ENCODE measurements around the gene LBP. TPM values are rescaled to one million over a fixed set of nuclear protein-coding genes. Genes with fewer than 3 reads are reported as not detected.
"Not testable (repeated sequence)": the region's sequence is repeated elsewhere in the genome, so short reads cannot be mapped to it uniquely, and the experiment has no call there.

LBP gene
- total RNA-seq, 1 donor: not detected

- H3K4me3 ChIP-seq (ENCODE audit: low read depth, low read length): no peak overlapping the region
- peak; percentile 41 for DNase-seq (ENCODE audit: low read depth)
- TF ChIP-seq, protein P1, sequence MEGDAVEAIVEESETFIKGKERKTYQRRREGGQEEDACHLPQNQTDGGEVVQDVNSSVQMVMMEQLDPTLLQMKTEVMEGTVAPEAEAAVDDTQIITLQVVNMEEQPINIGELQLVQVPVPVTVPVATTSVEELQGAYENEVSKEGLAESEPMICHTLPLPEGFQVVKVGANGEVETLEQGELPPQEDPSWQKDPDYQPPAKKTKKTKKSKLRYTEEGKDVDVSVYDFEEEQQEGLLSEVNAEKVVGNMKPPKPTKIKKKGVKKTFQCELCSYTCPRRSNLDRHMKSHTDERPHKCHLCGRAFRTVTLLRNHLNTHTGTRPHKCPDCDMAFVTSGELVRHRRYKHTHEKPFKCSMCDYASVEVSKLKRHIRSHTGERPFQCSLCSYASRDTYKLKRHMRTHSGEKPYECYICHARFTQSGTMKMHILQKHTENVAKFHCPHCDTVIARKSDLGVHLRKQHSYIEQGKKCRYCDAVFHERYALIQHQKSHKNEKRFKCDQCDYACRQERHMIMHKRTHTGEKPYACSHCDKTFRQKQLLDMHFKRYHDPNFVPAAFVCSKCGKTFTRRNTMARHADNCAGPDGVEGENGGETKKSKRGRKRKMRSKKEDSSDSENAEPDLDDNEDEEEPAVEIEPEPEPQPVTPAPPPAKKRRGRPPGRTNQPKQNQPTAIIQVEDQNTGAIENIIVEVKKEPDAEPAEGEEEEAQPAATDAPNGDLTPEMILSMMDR (IDR thresholded peaks at IDR 0.05; ENCODE audit: insufficient read depth, low read length): no peak
Observed at GRCh38 chr20:38372806-38373205, 26.5 kb downstream of the LBP start.

GRCh38 chr20:38373231-38373867 is 27.1 kb downstream of the LBP start:
- TF ChIP-seq, protein P1 (IDR thresholded peaks at IDR 0.05; ENCODE audit: insufficient read depth, low read length): no peak
- H3K4me3 ChIP-seq (ENCODE audit: low read depth, low read length): no peak overlapping the region
- DNase-seq (ENCODE audit: low read depth): peak; percentile 36

GRCh38 chr20:38373898-38374297 is 27.6 kb downstream of the LBP start:
- TF ChIP-seq, protein P1 (IDR thresholded peaks at IDR 0.05; ENCODE audit: insufficient read depth, low read length): no peak
- DNase-seq (ENCODE audit: low read depth): no peak
- no peak overlapping the region for H3K4me3 ChIP-seq (ENCODE audit: low read depth, low read length)

DNA sequence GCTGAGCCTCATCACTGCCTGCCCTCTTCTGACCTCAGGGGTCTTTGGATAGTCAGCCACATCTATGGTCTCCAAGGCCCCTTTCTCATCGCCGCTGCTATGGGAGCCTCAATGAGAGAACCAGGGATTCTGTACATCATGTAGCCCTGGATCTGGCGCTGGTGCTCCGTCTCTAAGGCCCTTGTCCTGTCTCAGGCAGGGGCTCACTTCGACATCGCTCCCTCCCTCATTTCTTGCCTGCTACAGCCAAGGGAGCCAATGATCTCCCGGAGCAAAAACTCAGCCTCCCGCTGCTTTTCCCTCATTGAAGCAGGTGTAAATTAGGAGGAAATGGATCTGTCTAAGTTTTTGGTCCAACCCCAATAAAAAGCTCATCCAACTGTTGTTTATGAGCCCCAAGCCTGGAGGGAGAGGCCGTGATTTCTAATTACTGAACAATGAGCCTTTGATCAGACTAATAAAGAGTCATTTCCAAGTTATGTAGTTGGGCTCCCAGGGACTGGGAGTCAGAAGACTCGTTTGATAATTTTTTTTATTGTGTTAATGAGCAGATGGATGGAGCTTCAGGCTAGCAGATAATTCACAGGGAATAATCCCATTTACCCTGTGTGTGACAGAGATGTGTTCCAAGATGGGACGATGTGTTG is 30.9 kb downstream of the LBP start:
- no peak for DNase-seq (ENCODE audit: low read depth)

DNA sequence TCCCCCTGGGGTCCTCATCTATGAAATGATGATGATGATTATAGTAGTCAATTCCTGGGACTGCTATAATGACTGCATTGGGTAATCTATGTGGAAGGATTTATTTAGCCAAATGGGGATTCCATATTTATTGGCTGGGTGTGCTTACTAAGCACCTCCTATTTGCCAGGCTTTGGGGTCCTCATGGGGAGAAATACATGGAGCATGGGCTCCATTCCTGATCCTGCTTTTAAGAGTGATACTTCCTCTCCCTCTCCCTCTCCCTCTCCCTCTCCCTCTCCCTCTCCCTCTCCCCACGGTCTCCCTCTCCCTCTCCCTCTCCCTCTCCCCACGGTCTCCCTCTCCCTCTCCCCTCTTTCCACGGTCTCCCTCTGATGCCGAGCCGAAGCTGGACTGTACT is 31.6 kb downstream of the LBP start:
- not testable (repeated sequence) for DNase-seq (ENCODE audit: low read depth)

More for the DNA sequence above, 30.9 kb downstream of the LBP start:
- TF ChIP-seq, protein P1 (IDR thresholded peaks at IDR 0.05; ENCODE audit: insufficient read depth, low read length): no peak
- no peak overlapping the region for H3K4me3 ChIP-seq (ENCODE audit: low read depth, low read length)

GRCh38 chr20:38383147-38383546 is 36.9 kb downstream of the LBP start:
- H3K4me3 ChIP-seq (ENCODE audit: low read depth, low read length): no peak overlapping the region
- TF ChIP-seq, protein P1 (IDR thresholded peaks at IDR 0.05; ENCODE audit: insufficient read depth, low read length): no peak
- no peak for DNase-seq (ENCODE audit: low read depth)

More for the DNA sequence above, 31.6 kb downstream of the LBP start:
- not testable (repeated sequence) for H3K4me3 ChIP-seq (ENCODE audit: low read depth, low read length)

- H3K4me3 ChIP-seq (ENCODE audit: low read depth, low read length): no peak overlapping the region
- no peak for DNase-seq (ENCODE audit: low read depth)
- TF ChIP-seq, protein P1 (IDR thresholded peaks at IDR 0.05; ENCODE audit: insufficient read depth, low read length): no peak
Observed at GRCh38 chr20:38386004-38386403, 39.7 kb downstream of the LBP start.
